CD4-positive, CD25-positive, alpha-beta regulatory T cell (primary cell): Measurements from ENCODE around the gene DPP3. TPM values are rescaled to one million over a fixed set of nuclear protein-coding genes. Genes with fewer than 3 reads are reported as not detected.

Experiments used
- ATAC-seq, 2 donors: fragments of 150-1000 bp; cut with Tn5 transposase; one replicate each; pipeline ENCODE4 v1.10.0; 2021; ENCODE audit warnings: low read depth in 2 of 2, moderate number of reproducible peaks in 2 of 2, moderate library complexity in 1 of 2
- DNase-seq, 3 donors: peaks; one replicate each; pipeline versions ENCODE4 v3.0.0 to v3.0.0-alpha.2; 2012 to 2022; ENCODE audit warnings: mixed read lengths in 1 of 3
- H3K27ac ChIP-seq: one replicate; pipeline ENCODE4 v1.7.0; 2013; ENCODE audit warnings: mild to moderate bottlenecking, low read length; ENCODE audit not compliant: insufficient read depth, poor library complexity, severe bottlenecking
- H3K27me3 ChIP-seq: one replicate; pipeline ENCODE4 v1.7.0; 2013; ENCODE audit warnings: low read length; ENCODE audit not compliant: control insufficient read depth, insufficient read depth
- H3K36me3 ChIP-seq: one replicate; pipeline ENCODE4 v1.7.0; 2013; ENCODE audit warnings: mild to moderate bottlenecking, low read length, moderate library complexity; ENCODE audit not compliant: control insufficient read depth, insufficient read depth
- H3K4me1 ChIP-seq: 2 replicates; pipeline ENCODE4 v1.7.0; 2013; ENCODE audit warnings: mild to moderate bottlenecking, low read length; ENCODE audit not compliant: insufficient read depth, control insufficient read depth, poor library complexity, severe bottlenecking
- H3K4me3 ChIP-seq: one replicate; pipeline ENCODE4 v1.7.0; 2013; ENCODE audit warnings: low read depth, mild to moderate bottlenecking, low read length, moderate library complexity
- H3K9me3 ChIP-seq, 2 experiments: 1 replicate in 1 of 2; 2 replicates in 1 of 2; pipeline ENCODE4 v1.7.0; 2013; ENCODE audit warnings: low read length in 2 of 2, mild to moderate bottlenecking in 1 of 2, moderate library complexity in 1 of 2; ENCODE audit not compliant: control insufficient read depth in 2 of 2
- H3K27ac Mint-ChIP-seq, 3 donors: one replicate each; pipeline ENCODE4 v1.8.0; 2020 to 2022; ENCODE audit warnings: mild to moderate bottlenecking in 3 of 3, mixed read lengths in 3 of 3, moderate library complexity in 2 of 3
- H3K27me3 Mint-ChIP-seq: one replicate; pipeline ENCODE4 v1.8.0; 2022; ENCODE audit warnings: mild to moderate bottlenecking, mixed read lengths
- H3K36me3 Mint-ChIP-seq: one replicate; pipeline ENCODE4 v1.8.0; 2020; ENCODE audit warnings: mixed read lengths
- H3K4me1 Mint-ChIP-seq, 4 donors: one replicate each; pipeline ENCODE4 v1.8.0; 2020 to 2022; ENCODE audit warnings: mixed read lengths in 4 of 4, mild to moderate bottlenecking in 1 of 4
- H3K4me3 Mint-ChIP-seq, 4 donors: one replicate each; pipeline ENCODE4 v1.8.0; 2020 to 2022; ENCODE audit warnings: mild to moderate bottlenecking in 4 of 4, mixed read lengths in 4 of 4, moderate library complexity in 3 of 4
- H3K9me3 Mint-ChIP-seq, 7 donors: one replicate each; pipeline ENCODE4 v1.8.0; 2020 to 2022; ENCODE audit warnings: mixed read lengths in 7 of 7, mild to moderate bottlenecking in 3 of 7, moderate library complexity in 2 of 7
- polyA plus RNA-seq, 4 donors: library from polyadenylated mRNA; unstranded; fragments of 300-500 nt; fragmentation: Illumina TruSeq; gene quantifications; one replicate each; pipeline ENCODE4 v1.2.3, GENCODE V29; 2021
- total RNA-seq: library from RNA; stranded (reverse); gene quantifications from one replicate; pipeline ENCODE4 v1.2.3, GENCODE V29; 2022

The DPP3 gene
- total and polyA plus RNA-seq, 5 donors from 2014 or later, result 27.1 to 38.7 (median 29.5) TPM

GRCh38 chr11:66465373-66466224, 14.6 kb upstream of the DPP3 start:
- peak overlapping the region; percentile 10 for H3K4me3 ChIP-seq
- peak overlapping the region; percentile 74 to 93 (median 93) for H3K27ac Mint-ChIP-seq
- no peaks in the 10 kb centered on the region for H3K27me3 Mint-ChIP-seq
- no peaks in the 10 kb centered on the region for H3K36me3 ChIP-seq
- H3K4me3 Mint-ChIP-seq, result peak overlapping the region; percentile 62 to 92 (median 88)
- H3K4me1 Mint-ChIP-seq, result peaks cover 8 to 29% (median 19%) of the 10 kb centered on the region in 4 donors
- H3K9me3 Mint-ChIP-seq, result peaks cover 0 to 5% (median 0%) of the 10 kb centered on the region in 7 donors
- DNase-seq (no peak), ATAC-seq (no peak)
- H3K27ac ChIP-seq, result peak overlapping the region; percentile 90
- peaks cover 13% of the 10 kb centered on the region for H3K36me3 Mint-ChIP-seq
- peaks cover 22% of the 10 kb centered on the region for H3K4me1 ChIP-seq
- H3K27me3 ChIP-seq, result no peaks in the 10 kb centered on the region
- no peaks in the 10 kb centered on the region for H3K9me3 ChIP-seq

GRCh38 chr11:66466225-66467033, 13.8 kb upstream of the DPP3 start, which contains the start of gene PELI3:
Gene PELI3 (plus strand): TSS chr11:66466905. CDS start chr11:66468129, 1,224 bp downstream.
- Mint-ChIP-seq H3K27me3 (no peaks in the 10 kb centered on the region), H3K4me1 (peaks cover 8 to 29% (median 19%) of the 10 kb centered on the region in 4 donors), H3K27ac (peak within 1 kb of the TSS; percentile 74 to 95 (median 93)), H3K4me3 (peak within 1 kb of the TSS; percentile 88 to 95 (median 91)), H3K9me3 (peaks cover 0 to 3% (median 0%) of the 10 kb centered on the region in 7 donors), H3K36me3 (peaks cover 13% of the 10 kb centered on the region)
- peak; percentile 87 to 89 for ATAC-seq
- Histone ChIP-seq H3K27ac (peak within 1 kb of the TSS; percentile 90), H3K4me3 (peak within 1 kb of the TSS; percentile 61), H3K27me3 (no peaks in the 10 kb centered on the region), H3K9me3 (no peaks in the 10 kb centered on the region), H3K36me3 (no peaks in the 10 kb centered on the region), H3K4me1 (peaks cover 22% of the 10 kb centered on the region)
- DNase-seq, result peak; percentile 89 to 93 (median 91)

GRCh38 chr11:66467034-66467659, 13.1 kb upstream of the DPP3 start:
- Histone ChIP-seq H3K36me3 (no peaks in the 10 kb centered on the region), H3K27ac (peak overlapping the region; percentile 52), H3K27me3 (no peaks in the 10 kb centered on the region), H3K4me3 (peak overlapping the region; percentile 61), H3K4me1 (peaks cover 22% of the 10 kb centered on the region), H3K9me3 (no peaks in the 10 kb centered on the region)
- peaks cover 0 to 1% (median 0%) of the 10 kb centered on the region in 7 donors for H3K9me3 Mint-ChIP-seq
- H3K4me1 Mint-ChIP-seq, result peaks cover 8 to 29% (median 19%) of the 10 kb centered on the region in 4 donors
- ATAC-seq, result peak; percentile 48 to 57
- H3K27me3 Mint-ChIP-seq, result no peaks in the 10 kb centered on the region
- DNase-seq, result peak in 2 of 3 donors; percentile 52 to 65
- H3K4me3 Mint-ChIP-seq, result peak overlapping the region; percentile 88 to 95 (median 90)
- H3K36me3 Mint-ChIP-seq, result peaks cover 13% of the 10 kb centered on the region
- peak overlapping the region in 2 of 3 donors; percentile 60 to 95 for H3K27ac Mint-ChIP-seq

GRCh38 chr11:66467756-66468155, 12.5 kb upstream of the DPP3 start:
- H3K27ac ChIP-seq, result peak overlapping the region; percentile 52
- Mint-ChIP-seq H3K36me3 (peaks cover 11% of the 10 kb centered on the region), H3K9me3 (peaks cover 0 to 1% (median 0%) of the 10 kb centered on the region in 7 donors), H3K4me3 (peak overlapping the region; percentile 84 to 95 (median 90)), H3K27ac (peak overlapping the region in 2 of 3 donors; percentile 60 to 95), H3K4me1 (peaks cover 6 to 28% (median 19%) of the 10 kb centered on the region in 4 donors), H3K27me3 (no peaks in the 10 kb centered on the region)
- ATAC-seq, result no peak
- H3K36me3 ChIP-seq, result peaks cover 5% of the 10 kb centered on the region
- peaks cover 22% of the 10 kb centered on the region for H3K4me1 ChIP-seq
- H3K4me3 ChIP-seq, result peak overlapping the region; percentile 61
- no peaks in the 10 kb centered on the region for H3K9me3 ChIP-seq
- DNase-seq, result peak in 2 of 3 donors; percentile 11 to 60
- H3K27me3 ChIP-seq, result no peaks in the 10 kb centered on the region

- Mint-ChIP-seq H3K36me3 (peaks cover 4% of the 10 kb centered on the region), H3K27me3 (no peaks in the 10 kb centered on the region), H3K27ac (peak overlapping the region in 1 of 3 donors; percentile 29), H3K9me3 (peaks cover 0 to 1% (median 0%) of the 10 kb centered on the region in 7 donors), H3K4me1 (peaks cover 4 to 28% (median 18%) of the 10 kb centered on the region in 4 donors), H3K4me3 (peak overlapping the region; percentile 78 to 91 (median 87))
- no peak overlapping the region for H3K4me3 ChIP-seq
- no peaks in the 10 kb centered on the region for H3K9me3 ChIP-seq
- ATAC-seq, result no peak
- peaks cover 22% of the 10 kb centered on the region for H3K4me1 ChIP-seq
- H3K36me3 ChIP-seq, result peaks cover 5% of the 10 kb centered on the region
- no peaks in the 10 kb centered on the region for H3K27me3 ChIP-seq
- no peak overlapping the region for H3K27ac ChIP-seq
- no peak for DNase-seq
These were observed 11.5 kb upstream of the DPP3 start for GRCh38 chr11:66468691-66469090.

GRCh38 chr11:66469441-66469840, 10.8 kb upstream of the DPP3 start:
- H3K27me3 Mint-ChIP-seq, result no peaks in the 10 kb centered on the region
- no peak overlapping the region for H3K27ac ChIP-seq
- H3K4me1 ChIP-seq, result peaks cover 22% of the 10 kb centered on the region
- H3K9me3 ChIP-seq, result no peaks in the 10 kb centered on the region
- peak overlapping the region in 1 of 4 donors; percentile 38 for H3K4me3 Mint-ChIP-seq
- H3K27me3 ChIP-seq, result no peaks in the 10 kb centered on the region
- peaks cover 5% of the 10 kb centered on the region for H3K36me3 ChIP-seq
- peaks cover 4 to 28% (median 18%) of the 10 kb centered on the region in 4 donors for H3K4me1 Mint-ChIP-seq
- no peak overlapping the region for H3K27ac Mint-ChIP-seq
- peaks cover 8% of the 10 kb centered on the region for H3K36me3 Mint-ChIP-seq
- ATAC-seq, result no peak
- DNase-seq, result no peak
- no peaks in the 10 kb centered on the region for H3K9me3 Mint-ChIP-seq
- no peak overlapping the region for H3K4me3 ChIP-seq

- H3K27me3 Mint-ChIP-seq, result no peaks in the 10 kb centered on the region
- Histone ChIP-seq H3K4me3 (no peak overlapping the region), H3K4me1 (peaks cover 22% of the 10 kb centered on the region), H3K36me3 (peaks cover 5% of the 10 kb centered on the region), H3K9me3 (no peaks in the 10 kb centered on the region), H3K27ac (no peak overlapping the region), H3K27me3 (no peaks in the 10 kb centered on the region)
- H3K9me3 Mint-ChIP-seq, result no peaks in the 10 kb centered on the region
- H3K4me1 Mint-ChIP-seq, result peaks cover 4 to 28% (median 18%) of the 10 kb centered on the region in 4 donors
- ATAC-seq, result no peak
- peak overlapping the region in 2 of 4 donors; percentile 47 to 82 for H3K4me3 Mint-ChIP-seq
- H3K27ac Mint-ChIP-seq, result no peak overlapping the region
- no peak for DNase-seq
- peaks cover 8% of the 10 kb centered on the region for H3K36me3 Mint-ChIP-seq
These were observed 10.2 kb upstream of the DPP3 start for GRCh38 chr11:66470015-66470414.
